ENCODE measurements around the gene NALCN. TPM values are rescaled to one million over a fixed set of nuclear protein-coding genes. Genes with fewer than 3 reads are reported as not detected.

The NALCN gene
- total RNA-seq, 2 experiments from 2014 or later = not detected

DNA sequence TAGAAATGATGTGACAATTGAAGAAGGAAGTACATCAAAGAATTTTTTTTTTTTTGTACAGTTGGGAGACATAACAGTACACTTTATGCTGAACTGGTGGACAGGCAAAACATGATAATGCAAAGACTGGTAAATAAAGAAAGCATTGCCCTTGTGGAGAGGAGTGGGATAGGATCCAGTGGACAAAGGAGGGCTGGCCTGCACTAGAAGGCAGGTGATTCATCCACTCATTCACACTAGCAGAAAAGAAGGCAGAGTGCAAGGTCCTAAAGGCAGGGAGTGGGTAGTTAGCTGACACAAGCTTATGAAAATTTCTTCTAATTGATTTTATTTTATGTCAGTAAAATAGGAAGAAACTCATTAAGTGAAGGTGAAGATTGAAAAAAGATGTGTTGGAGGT is 17.6 kb upstream of the NALCN start:
- Mint-ChIP-seq H3K4me3 (no peak overlapping the region), H3K4me1 (ENCODE audit: low read depth) (no peaks in the 10 kb centered on the region), H3K36me3 (ENCODE audit: low read depth) (no peaks in the 10 kb centered on the region), H3K27ac (no peak overlapping the region), H3K9me3 (no peaks in the 10 kb centered on the region), H3K27me3 (peaks cover 32% of the 10 kb centered on the region)
- Histone ChIP-seq H3K27ac (ENCODE audit: low read depth in 1 of 2, low read length in 2 of 2) (no peak overlapping the region), H3K4me3 (ENCODE audit: low read length) (no peak overlapping the region), H3K9me3 (ENCODE audit: control insufficient read depth in 1 of 2, insufficient read depth in 1 of 2, low read length in 2 of 2) (no peaks in the 10 kb centered on the region), H3K27me3 (ENCODE audit: control insufficient read depth in 1 of 2, insufficient read depth in 2 of 2, low read length in 2 of 2) (peaks cover 6 to 7% of the 10 kb centered on the region in 2 experiments), H3K4me1 (ENCODE audit: insufficient read depth, low read length) (no peaks in the 10 kb centered on the region), H3K36me3 (ENCODE audit: insufficient read depth, low read length) (no peaks in the 10 kb centered on the region)
- POLR2A ChIA-PET = no interaction called here
- ATAC-seq (ENCODE audit: poor library complexity) (no peak), DNase-seq (no peak)
- intact Hi-C loops (cut with DNase I, micrococcal nuclease) = no loop called here
- TF ChIP-seq, protein P1, sequence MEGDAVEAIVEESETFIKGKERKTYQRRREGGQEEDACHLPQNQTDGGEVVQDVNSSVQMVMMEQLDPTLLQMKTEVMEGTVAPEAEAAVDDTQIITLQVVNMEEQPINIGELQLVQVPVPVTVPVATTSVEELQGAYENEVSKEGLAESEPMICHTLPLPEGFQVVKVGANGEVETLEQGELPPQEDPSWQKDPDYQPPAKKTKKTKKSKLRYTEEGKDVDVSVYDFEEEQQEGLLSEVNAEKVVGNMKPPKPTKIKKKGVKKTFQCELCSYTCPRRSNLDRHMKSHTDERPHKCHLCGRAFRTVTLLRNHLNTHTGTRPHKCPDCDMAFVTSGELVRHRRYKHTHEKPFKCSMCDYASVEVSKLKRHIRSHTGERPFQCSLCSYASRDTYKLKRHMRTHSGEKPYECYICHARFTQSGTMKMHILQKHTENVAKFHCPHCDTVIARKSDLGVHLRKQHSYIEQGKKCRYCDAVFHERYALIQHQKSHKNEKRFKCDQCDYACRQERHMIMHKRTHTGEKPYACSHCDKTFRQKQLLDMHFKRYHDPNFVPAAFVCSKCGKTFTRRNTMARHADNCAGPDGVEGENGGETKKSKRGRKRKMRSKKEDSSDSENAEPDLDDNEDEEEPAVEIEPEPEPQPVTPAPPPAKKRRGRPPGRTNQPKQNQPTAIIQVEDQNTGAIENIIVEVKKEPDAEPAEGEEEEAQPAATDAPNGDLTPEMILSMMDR (IDR thresholded peaks at IDR 0.05) = no peak
- CTCF ChIA-PET = no interaction called here

DNA sequence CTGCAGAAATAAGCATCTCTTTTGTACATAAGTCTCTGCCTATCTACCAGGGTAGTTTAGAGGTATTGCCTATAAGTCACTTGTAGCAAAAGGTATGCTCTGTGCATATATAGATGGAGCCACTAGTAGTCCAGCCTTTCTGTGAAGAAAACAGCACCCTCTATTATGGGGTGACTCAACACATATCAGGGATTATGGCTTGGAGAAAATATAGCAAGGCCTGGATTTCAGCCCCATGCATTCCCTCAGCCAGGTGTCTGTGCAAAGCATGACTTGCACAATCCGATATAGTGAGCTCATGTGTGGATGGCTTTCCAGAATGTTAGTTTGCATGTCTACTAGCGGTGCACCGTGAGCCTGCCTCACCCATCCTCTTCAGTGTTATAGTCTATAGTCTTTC is 13.4 kb upstream of the NALCN start:
- H3K27me3 ChIP-seq (ENCODE audit: control insufficient read depth in 1 of 2, insufficient read depth in 2 of 2, low read length in 2 of 2) = peaks cover 4 to 6% of the 10 kb centered on the region in 2 experiments
- ChIA-PET CTCF (no interaction called here), POLR2A (no interaction called here)
- no peaks in the 10 kb centered on the region for H3K4me1 ChIP-seq (ENCODE audit: insufficient read depth, low read length)
- H3K4me3 ChIP-seq (ENCODE audit: low read length) = no peak overlapping the region
- Mint-ChIP-seq H3K4me3 (no peak overlapping the region), H3K27me3 (peaks cover 34% of the 10 kb centered on the region), H3K9me3 (no peaks in the 10 kb centered on the region), H3K27ac (no peak overlapping the region), H3K4me1 (ENCODE audit: low read depth) (no peaks in the 10 kb centered on the region), H3K36me3 (ENCODE audit: low read depth) (no peaks in the 10 kb centered on the region)
- no peaks in the 10 kb centered on the region for H3K9me3 ChIP-seq (ENCODE audit: control insufficient read depth in 1 of 2, insufficient read depth in 1 of 2, low read length in 2 of 2)
- DNase-seq (no peak), ATAC-seq (ENCODE audit: poor library complexity) (no peak)
- TF ChIP-seq, protein P1 (IDR thresholded peaks at IDR 0.05) = no peak
- intact Hi-C loops (cut with DNase I, micrococcal nuclease) = no loop called here
- H3K36me3 ChIP-seq (ENCODE audit: insufficient read depth, low read length) = no peaks in the 10 kb centered on the region
- no peak overlapping the region for H3K27ac ChIP-seq (ENCODE audit: low read depth in 1 of 2, low read length in 2 of 2)

DNA sequence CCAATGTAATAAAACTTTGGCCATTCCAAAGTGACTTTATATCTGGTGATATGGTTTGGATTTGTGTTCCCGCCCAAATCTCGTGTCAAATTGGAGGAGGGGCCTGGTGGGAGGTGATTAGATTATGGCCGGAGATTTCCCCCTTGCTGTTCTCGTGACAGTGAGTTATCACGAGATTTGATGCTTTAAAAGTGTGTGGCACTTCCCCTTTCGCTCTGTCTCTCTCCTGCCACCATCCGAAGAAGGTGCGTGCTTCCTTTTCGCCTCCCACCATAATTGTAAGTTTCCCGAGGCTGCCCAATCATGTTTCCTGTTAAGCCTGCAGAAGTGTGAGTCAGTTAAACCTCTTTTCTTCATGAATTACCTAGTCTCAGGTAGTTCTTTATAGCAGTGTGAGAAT is 9.3 kb upstream of the NALCN start:
- no peaks in the 10 kb centered on the region for H3K36me3 Mint-ChIP-seq (ENCODE audit: low read depth)
- intact Hi-C loops (cut with DNase I, micrococcal nuclease) = no loop called here
- Histone ChIP-seq H3K27ac (ENCODE audit: low read depth in 1 of 2, low read length in 2 of 2) (no peak overlapping the region), H3K36me3 (ENCODE audit: insufficient read depth, low read length) (no peaks in the 10 kb centered on the region), H3K9me3 (ENCODE audit: control insufficient read depth in 1 of 2, insufficient read depth in 1 of 2, low read length in 2 of 2) (no peaks in the 10 kb centered on the region), H3K27me3 (ENCODE audit: control insufficient read depth in 1 of 2, insufficient read depth in 2 of 2, low read length in 2 of 2) (no peaks in the 10 kb centered on the region), H3K4me1 (ENCODE audit: insufficient read depth, low read length) (no peaks in the 10 kb centered on the region), H3K4me3 (ENCODE audit: low read length) (no peak overlapping the region)
- CTCF ChIA-PET = no interaction called here
- peaks cover 15% of the 10 kb centered on the region for H3K27me3 Mint-ChIP-seq
- no peaks in the 10 kb centered on the region for H3K9me3 Mint-ChIP-seq
- POLR2A ChIA-PET = interaction anchor here (0.6 kb wide), 1 partner anchor 715 kb away, joined by 3 read pairs; no protein-coding TSS in a partner anchor
- no peaks in the 10 kb centered on the region for H3K4me1 Mint-ChIP-seq (ENCODE audit: low read depth)
- no peak overlapping the region for H3K27ac Mint-ChIP-seq
- no peak for DNase-seq
- TF ChIP-seq, protein P1 (IDR thresholded peaks at IDR 0.05) = no peak
- H3K4me3 Mint-ChIP-seq = no peak overlapping the region
- no peak for ATAC-seq (ENCODE audit: poor library complexity)
